ENCODE data around the gene ANKRD45. TPM values are rescaled to one million over a fixed set of nuclear protein-coding genes. Genes with fewer than 3 reads are reported as not detected.

The ANKRD45 gene
- total and polyA plus RNA-seq, 2 of the 13 experiments (the other 11 are each of a cell fraction or from before 2014, with no cell fraction given): not detected

DNA sequence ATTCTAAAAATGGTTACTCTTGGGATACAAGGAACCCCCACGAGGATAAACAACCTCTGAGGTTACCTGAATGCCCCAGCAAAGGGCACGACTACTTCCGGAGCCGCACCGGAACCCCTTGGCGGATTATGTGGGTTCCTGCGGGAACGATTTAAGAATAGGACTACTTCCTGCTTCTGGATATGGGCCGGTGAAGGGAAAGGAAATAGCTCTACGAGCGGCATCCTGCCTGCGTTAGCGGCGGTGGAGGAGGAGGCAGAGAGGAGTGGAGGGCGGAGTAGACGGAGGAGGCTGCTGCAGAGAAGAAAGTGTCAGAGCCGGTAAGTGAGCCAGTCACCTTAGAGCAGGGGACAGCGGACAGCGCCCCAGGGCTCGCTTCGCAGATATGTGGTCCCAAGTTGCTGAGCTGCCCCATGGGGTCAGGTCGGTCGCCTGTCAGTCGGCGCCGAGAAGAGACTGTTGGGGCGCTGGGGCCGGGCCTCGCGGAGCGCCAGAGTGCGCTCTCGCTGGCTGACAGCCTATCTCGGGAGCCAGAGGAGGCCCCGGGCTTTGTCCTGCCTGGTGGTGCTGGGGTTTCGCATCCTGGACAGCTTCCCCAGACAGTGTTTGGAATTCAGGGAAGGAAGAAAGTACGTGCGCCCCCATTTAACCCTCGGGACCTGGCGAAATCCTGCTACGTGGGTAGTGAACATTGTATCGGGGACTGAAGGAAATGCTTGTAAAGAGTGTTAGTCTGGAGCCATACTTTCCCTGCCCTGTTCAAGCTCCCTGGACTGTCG is 45.3 kb upstream of the ANKRD45 start, which contains the start of gene KLHL20 (continued):
- TF ChIP-seq NFE2L2 (IDR thresholded peaks at IDR 0.05; ENCODE audit: low read length): 0 out of 2 replicates have a peak, but pooled peaks have one; percentile 6
- TF ChIP-seq EP300 (IDR thresholded peaks at IDR 0.05; ENCODE audit: low read depth in 2 of 2, low read length in 2 of 2): peak in 1 of 2 experiments; percentile 59; a peak in 2 of 4 replicates
- peak; percentile 16; the same call in 1 of the 2 replicates for TF ChIP-seq EP300 (CRISPR knock-in tag; IDR thresholded peaks at IDR 0.05; ENCODE audit: borderline replicate concordance)
- TF ChIP-seq ZNF260 (CRISPR knock-in tag; IDR thresholded peaks at IDR 0.05; ENCODE audit: borderline replicate concordance, low read depth): no peak
- TF ChIP-seq, protein P1, sequence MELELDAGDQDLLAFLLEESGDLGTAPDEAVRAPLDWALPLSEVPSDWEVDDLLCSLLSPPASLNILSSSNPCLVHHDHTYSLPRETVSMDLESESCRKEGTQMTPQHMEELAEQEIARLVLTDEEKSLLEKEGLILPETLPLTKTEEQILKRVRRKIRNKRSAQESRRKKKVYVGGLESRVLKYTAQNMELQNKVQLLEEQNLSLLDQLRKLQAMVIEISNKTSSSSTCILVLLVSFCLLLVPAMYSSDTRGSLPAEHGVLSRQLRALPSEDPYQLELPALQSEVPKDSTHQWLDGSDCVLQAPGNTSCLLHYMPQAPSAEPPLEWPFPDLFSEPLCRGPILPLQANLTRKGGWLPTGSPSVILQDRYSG (CRISPR knock-in tag; IDR thresholded peaks at IDR 0.05): no peak
- no peak for TF ChIP-seq ZFP41 (CRISPR knock-in tag; IDR thresholded peaks at IDR 0.05; ENCODE audit: borderline replicate concordance)
- peak; percentile 85; the same call in 1 of the 2 replicates for TF ChIP-seq SP140L (CRISPR knock-in tag; IDR thresholded peaks at IDR 0.05; ENCODE audit: borderline replicate concordance)
- TF ChIP-seq, protein P2, sequence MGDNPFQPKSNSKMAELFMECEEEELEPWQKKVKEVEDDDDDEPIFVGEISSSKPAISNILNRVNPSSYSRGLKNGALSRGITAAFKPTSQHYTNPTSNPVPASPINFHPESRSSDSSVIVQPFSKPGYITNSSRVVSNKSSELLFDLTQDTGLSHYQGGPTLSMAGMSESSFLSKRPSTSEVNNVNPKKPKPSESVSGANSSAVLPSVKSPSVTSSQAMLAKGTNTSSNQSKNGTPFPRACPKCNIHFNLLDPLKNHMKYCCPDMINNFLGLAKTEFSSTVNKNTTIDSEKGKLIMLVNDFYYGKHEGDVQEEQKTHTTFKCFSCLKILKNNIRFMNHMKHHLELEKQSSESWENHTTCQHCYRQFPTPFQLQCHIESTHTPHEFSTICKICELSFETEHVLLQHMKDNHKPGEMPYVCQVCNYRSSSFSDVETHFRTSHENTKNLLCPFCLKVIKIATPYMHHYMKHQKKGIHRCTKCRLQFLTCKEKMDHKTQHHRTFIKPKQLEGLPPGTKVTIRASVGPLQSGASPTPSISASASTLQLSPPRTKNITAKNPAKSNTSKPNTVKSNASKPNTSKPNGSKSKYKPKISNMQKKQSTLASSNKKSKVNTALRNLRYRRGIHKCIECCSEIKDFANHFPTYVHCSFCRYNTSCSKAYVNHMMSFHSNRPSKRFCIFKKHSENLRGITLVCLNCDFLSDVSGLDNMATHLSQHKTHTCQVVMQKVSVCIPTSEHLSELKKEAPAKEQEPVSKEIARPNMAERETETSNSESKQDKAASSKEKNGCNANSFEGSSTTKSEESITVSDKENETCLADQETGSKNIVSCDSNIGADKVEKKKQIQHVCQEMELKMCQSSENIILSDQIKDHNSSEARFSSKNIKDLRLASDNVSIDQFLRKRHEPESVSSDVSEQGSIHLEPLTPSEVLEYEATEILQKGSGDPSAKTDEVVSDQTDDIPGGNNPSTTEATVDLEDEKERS (CRISPR knock-in tag; IDR thresholded peaks at IDR 0.05): peak; percentile 96
- TF ChIP-seq ZC3H13 (CRISPR knock-in tag; IDR thresholded peaks at IDR 0.05): no peak
- TF ChIP-seq ZNF224 (CRISPR knock-in tag; IDR thresholded peaks at IDR 0.05): peak; percentile 84; the same call in 1 of the 2 replicates
- TF ChIP-seq EHMT2 (IDR thresholded peaks at IDR 0.05; ENCODE audit: borderline replicate concordance, low read depth, low read length): peak; percentile 98
- TF ChIP-seq MTA3 (CRISPR knock-in tag; IDR thresholded peaks at IDR 0.05): no peak
- TF ChIP-seq ZNF367 (CRISPR knock-in tag; IDR thresholded peaks at IDR 0.05; ENCODE audit: borderline replicate concordance): no peak
- no peak for TF ChIP-seq ZNF878 (CRISPR knock-in tag; IDR thresholded peaks at IDR 0.05)
- TF ChIP-seq, protein P3, sequence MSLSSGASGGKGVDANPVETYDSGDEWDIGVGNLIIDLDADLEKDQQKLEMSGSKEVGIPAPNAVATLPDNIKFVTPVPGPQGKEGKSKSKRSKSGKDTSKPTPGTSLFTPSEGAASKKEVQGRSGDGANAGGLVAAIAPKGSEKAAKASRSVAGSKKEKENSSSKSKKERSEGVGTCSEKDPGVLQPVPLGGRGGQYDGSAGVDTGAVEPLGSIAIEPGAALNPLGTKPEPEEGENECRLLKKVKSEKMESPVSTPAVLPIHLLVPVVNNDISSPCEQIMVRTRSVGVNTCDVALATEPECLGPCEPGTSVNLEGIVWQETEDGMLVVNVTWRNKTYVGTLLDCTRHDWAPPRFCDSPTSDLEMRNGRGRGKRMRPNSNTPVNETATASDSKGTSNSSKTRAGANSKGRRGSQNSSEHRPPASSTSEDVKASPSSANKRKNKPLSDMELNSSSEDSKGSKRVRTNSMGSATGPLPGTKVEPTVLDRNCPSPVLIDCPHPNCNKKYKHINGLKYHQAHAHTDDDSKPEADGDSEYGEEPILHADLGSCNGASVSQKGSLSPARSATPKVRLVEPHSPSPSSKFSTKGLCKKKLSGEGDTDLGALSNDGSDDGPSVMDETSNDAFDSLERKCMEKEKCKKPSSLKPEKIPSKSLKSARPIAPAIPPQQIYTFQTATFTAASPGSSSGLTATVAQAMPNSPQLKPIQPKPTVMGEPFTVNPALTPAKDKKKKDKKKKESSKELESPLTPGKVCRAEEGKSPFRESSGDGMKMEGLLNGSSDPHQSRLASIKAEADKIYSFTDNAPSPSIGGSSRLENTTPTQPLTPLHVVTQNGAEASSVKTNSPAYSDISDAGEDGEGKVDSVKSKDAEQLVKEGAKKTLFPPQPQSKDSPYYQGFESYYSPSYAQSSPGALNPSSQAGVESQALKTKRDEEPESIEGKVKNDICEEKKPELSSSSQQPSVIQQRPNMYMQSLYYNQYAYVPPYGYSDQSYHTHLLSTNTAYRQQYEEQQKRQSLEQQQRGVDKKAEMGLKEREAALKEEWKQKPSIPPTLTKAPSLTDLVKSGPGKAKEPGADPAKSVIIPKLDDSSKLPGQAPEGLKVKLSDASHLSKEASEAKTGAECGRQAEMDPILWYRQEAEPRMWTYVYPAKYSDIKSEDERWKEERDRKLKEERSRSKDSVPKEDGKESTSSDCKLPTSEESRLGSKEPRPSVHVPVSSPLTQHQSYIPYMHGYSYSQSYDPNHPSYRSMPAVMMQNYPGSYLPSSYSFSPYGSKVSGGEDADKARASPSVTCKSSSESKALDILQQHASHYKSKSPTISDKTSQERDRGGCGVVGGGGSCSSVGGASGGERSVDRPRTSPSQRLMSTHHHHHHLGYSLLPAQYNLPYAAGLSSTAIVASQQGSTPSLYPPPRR (CRISPR knock-in tag; IDR thresholded peaks at IDR 0.05; ENCODE audit: borderline replicate concordance): no peak
- no peak for TF ChIP-seq MYNN (CRISPR knock-in tag; IDR thresholded peaks at IDR 0.05; ENCODE audit: low read depth)
- TF ChIP-seq, protein P4, sequence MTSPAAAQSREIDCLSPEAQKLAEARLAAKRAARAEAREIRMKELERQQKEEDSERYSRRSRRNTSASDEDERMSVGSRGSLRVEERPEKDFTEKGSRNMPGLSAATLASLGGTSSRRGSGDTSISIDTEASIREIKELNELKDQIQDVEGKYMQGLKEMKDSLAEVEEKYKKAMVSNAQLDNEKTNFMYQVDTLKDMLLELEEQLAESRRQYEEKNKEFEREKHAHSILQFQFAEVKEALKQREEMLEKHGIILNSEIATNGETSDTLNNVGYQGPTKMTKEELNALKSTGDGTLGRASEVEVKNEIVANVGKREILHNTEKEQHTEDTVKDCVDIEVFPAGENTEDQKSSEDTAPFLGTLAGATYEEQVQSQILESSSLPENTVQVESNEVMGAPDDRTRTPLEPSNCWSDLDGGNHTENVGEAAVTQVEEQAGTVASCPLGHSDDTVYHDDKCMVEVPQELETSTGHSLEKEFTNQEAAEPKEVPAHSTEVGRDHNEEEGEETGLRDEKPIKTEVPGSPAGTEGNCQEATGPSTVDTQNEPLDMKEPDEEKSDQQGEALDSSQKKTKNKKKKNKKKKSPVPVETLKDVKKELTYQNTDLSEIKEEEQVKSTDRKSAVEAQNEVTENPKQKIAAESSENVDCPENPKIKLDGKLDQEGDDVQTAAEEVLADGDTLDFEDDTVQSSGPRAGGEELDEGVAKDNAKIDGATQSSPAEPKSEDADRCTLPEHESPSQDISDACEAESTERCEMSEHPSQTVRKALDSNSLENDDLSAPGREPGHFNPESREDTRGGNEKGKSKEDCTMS (CRISPR knock-in tag; conservative IDR thresholded peaks at IDR 0.05): no peak
